GM21786 (cell line): ENCODE measurements around the gene CELA3A.
"Not testable (repeated sequence)": the region's sequence is repeated elsewhere in the genome, so short reads cannot be mapped to it uniquely, and the experiment has no call there.

Source experiments
- ATAC-seq: cut with Tn5 transposase; IDR thresholded peaks from one replicate; pipeline ENCODE4 v1.9.1; 2021; ENCODE audit not compliant: unreplicated experiment

Gene CELA3A

DNA sequence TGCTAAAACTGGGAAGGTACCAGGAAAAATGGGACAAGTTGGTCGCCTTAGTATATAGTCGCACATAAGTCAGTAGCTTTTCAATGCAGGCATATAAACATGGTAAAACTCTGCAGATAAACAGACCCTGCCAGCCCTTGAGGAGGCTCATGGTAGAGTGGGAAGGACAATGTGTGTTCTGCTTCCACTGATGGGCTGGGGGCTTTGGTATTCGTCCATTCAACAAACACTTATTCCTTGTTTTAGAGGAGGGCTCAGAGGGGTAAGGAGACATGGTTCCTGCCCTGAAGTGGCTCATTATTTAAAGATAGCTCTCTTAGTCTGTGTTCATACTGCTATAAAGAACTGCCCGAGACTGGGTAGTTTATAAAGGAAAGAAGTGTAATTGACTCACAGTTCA is 11.3 kb downstream of the CELA3A start:
- not testable (repeated sequence) for ATAC-seq

DNA sequence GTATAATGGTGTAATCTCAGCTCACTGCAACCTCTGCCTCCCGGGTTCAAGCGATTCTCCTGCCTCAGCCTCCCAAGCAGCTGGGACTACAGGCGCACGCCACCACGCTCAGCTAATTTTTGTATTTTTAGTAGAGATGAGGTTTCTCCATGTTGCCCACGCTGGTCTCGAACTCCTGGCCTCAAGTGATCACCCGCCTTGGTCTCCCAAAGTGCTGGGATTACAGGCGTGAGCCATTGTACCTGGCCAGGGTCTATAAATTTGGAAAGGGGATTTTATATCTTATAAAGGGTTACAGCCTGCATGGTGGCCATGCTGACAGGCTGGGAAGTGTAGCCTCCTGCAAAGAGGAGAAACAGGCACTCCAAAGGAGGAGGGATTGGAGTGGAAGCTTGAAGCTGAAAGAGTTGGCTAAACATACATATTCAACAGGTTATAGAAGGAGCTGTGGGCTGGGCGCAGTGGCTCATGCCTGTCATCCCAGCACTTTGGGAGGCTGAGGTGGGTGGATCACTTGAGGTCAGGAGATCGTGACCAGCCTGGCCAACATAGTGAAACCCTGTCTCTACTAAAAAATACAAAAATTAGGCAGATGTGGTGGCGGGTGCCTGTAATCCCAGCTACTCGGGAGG is 13.2 kb downstream of the CELA3A start:
- ATAC-seq, result not testable (repeated sequence)

DNA sequence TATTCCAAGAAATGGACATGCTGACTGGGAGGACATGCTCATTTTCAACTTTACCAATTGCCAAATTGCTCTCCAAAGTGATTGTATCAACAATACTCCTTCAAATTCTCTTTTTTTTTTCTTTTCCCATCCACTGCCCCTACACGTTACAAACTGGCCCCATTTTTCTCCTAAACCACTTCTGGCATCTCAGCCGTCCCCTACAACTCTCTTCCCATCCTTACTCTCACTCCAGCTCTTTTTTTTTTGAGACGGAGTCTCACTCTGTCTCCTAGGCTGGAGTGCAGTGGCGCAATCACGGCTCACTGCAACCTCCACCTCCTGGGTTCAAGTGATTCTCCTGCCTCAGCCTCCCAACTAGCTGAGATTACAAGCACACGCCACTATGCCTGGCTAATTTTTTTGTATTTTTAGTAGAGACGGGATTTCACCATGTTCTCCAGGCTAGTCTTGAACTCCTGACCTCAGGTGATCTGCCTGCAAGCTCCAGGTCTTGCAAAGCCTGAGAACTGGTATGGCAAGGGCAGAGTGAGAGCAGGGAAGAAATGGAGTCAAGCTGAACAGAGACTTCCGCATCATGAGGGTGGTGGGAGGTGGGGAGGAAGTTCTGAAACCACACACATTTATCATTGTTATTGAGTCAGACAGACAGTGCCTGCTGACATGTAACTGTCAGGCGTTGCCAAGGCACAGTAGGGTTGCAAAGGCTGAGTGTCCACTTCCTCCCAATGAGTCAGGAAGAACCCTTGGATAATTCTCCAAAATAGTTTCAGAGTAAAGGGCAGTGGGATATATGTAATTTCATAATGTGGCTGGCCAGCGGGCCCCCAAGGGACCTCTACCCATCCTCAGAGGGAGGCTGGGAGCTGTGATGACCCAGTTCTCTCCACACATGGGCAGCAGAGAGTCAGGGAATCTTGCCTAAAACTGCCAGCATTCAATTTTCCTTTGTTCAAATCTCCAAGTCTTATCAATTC is 17.4 kb downstream of the CELA3A start:
- ATAC-seq, result no peak

DNA sequence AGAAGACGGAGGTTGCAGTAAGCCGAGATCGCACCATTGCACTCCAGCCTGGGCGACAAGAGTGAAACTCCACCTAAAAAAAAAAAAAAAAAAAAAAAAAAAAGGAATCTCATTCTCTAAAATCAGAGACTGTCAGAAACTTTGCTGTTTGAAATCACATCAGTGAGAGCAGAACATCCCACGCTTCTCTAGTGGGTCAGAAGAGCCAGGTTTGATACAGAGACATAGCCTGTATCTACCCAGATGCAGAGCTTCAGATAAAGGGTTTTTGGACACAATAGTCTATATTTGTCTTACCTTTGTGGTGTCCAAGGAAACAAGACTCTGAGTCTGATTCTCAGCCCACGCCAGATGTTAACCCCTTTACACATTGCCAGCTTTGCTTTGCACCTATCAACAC is 19.6 kb downstream of the CELA3A start:
- no peak for ATAC-seq

DNA sequence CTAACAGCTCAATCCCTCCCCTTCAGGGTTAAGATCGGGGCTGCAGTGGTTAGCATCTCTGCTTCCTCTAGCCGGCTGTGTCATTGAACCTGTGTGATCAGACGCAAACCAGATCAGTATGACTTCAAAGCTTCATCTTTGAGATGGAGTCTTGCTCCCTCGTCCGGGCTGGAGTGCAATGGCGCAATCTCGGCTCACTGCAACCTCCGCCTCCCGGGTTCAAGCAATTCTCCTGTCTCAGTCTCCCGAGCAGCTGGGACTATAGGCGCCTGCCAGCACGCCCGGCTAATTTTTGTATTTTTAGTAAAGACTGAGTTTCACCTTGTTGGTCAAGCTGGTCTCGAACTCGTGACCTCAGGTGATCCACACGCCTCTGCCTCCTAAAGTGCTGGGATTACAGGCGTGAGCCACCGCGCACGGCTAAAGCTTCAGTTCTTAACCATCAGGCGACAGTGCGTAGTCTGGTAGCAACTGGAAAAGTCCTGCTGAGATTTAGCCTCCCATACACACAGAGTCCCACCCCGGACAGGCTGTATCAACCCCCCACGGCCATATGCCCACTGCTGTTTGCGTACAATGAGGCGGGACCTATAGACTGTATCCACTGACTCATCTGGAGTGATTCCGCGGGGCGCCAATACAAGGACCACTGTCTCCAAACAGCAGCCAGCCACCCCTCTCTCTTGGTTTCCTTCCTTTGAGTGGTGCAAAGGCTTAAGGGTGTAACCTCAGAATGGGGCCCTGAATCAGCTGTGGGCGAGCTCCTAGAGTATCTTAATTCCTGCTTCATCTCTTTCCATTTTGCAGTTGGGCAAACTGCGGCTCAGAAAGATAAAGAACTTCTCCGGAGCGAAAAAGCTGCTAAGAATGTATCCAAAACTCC is 23.3 kb downstream of the CELA3A start:
- peak; percentile 30 for ATAC-seq

DNA sequence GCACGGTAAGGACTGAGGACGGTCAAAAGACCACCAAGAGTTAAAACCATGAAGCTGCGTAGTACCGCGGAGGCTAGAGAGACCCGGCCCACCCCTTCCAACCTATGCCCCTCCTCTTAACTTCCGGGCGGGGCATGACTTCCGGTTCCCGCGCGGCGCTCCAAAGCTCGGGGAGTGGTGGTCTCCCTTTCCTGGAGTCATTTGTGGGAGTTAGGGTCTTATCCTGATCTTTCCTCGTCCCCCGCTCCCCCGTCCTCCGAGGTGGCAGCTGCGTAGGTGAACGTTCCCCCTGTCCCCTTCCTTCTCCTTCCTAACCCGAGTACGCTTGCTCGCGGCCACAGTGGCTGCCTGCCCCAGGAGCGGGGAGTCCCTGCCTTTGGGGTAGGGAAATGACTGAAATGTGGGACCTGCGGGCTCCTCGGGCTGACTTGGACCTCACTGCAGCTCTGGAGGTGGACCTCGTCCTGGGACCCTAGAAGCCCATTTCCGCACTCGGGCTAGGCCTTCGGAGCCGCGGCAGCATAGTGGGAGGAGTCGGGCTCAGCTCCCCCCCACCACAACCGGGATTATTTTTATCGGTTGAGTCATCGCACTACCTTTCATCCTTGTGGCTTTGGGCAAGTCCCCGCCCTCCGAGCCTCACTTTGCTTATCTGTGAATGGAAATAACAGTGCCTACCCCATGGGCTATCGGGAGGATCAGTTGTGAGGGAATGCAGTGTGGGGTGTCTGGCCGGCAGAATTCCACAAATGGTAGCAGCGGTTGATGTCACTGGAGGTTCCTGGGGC is 24.1 kb downstream of the CELA3A start:
- peak; percentile 58 for ATAC-seq

DNA sequence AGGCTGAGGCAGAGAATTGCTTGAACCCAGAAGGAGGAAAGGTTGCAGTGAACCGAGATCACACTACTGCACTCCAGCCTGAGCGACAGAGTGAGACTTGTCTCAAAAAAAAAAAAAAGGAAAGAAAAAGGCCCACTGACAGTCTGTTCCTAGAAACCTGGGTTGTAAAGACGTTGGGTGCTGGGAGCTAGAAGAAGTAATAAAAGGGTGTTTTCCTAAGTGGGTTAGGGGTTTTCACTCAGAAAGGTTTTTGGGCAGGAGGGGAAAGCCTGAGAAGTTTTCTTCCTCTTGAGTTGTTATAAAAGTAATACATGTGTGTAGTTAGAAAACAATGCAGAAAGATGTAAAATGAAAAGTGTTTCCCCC is 25.4 kb downstream of the CELA3A start:
- no peak for ATAC-seq

DNA sequence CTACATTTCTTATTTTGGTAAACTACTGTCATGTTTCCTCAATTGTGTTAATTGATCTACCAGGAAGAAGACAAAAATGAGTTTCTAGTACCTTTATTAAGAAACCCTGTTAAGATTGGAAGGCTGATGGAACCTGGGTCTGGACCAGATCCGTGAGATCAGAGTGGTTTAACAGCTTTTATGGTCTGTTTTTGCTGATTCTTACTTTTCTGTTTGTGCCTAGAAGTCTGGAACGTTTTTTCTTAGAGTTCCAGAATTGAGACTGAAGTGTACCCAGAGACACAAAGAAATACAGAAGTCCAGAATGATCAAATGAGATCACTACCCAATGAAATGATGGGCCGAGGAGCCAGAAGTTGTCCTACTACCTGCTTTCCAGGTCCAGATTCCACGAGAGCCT is 28.6 kb downstream of the CELA3A start:
- ATAC-seq, result no peak

DNA sequence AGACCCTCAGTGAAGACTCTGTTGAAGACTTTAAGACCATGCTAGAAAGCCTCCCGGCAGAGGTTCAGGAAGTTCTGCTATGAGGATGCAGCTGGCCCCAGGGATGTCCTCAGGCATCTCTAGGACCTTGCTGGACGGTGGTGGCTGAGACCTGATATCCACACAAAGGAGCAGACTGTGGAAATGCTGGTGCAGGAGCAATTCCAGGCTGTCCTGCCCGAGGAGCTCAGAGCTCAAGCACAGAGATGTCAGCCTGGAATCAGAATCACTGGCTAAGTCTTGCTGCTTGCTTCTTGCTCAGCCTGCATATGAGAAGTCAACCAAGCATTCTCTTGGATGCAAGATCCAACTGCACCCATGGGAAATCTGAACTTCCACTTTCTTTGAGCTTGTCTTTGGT is 29.0 kb downstream of the CELA3A start:
- no peak for ATAC-seq

DNA sequence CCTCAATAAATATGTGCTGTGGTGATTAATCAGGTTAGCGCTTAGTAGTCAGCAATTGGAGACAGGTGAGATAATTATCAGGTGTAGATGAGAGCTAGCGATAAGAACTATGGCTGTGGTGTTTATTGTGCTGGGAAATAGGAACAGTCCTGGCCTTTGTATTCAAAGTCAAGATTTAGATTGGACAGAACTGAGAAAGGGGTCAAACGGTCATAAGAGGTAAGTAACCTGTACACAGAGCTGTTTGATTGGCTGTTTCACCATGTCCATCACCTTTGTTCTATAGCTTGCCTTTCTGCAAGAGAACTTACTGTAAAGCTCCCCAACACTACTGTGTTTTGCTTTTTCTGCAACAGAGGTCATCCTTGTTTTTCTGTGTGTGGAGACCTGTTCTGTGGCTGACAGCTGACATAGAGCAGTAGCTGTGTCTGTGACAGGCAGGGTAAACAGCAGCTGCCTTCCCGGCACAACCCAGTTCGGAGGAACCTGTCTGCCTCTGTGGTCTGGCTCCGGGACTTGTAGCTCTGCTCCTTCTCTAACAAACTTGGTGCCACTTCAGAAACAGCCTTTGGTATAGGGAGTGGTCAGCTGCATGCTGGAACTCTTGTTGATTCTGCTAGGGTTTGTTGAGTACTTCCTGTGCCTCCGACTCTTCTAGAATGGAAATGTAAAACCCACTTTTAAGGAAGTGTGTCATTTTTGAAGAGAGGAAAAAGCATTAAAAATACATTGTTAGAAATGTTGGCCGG is 29.9 kb downstream of the CELA3A start:
- no peak for ATAC-seq

DNA sequence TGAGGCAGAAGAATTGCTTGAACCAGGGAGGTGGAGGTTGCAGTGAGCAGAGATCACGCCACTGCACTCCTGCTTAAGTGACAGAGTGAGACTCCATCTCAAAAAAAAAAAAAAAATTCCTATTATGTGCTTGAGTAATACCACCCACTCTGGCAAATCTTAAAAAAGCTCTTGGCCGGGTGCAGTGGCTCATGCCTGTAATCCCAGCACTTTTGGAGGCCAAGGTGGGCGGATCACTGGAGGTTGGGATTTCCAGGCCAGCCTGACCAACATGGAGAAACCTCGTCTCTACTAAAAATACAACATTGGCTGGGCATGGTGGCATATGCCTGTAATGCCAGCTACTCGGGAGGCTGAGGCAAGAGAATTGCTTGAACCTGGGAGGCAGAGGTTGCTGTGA is 33.4 kb downstream of the CELA3A start:
- not testable (repeated sequence) for ATAC-seq

DNA sequence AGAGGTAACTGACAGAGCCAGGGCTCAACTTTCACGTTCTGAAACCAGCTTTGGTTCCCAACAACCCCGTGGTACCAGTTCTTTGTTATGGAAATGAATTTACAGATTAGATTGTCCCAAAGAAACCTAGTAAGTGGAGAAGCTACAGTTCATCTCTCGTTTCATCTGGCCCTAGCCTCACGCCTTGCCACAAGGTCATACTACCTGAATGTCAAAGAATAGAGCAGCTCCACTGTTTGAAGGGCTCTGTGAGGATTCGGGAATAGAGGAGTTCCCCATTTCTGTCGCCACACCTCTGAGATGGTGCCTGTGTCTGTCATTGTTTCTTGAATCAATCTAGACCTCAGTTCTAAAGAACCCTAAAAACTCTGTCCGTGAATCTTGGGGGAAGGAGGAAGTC is 36.1 kb downstream of the CELA3A start:
- ATAC-seq, result no peak

DNA sequence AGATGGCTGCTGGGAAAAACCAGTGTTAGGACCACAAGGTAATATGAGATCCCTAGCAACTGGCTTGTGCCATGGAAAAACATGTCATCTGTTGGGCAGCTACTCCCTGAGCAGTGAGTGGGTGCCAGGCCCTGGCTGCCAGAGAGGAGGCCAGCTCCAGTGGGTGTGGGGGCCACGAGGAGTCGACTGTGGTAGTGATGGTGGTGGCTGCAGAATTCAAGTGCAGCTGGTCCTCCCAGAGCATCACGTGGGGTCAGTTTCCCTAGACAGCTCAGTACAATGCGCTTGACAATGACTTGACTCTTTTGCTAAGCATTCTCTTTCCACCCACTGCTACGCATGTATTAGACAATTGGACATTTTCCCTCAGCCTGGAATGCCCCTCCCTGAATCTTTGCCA is 36.6 kb downstream of the CELA3A start:
- no peak for ATAC-seq

DNA sequence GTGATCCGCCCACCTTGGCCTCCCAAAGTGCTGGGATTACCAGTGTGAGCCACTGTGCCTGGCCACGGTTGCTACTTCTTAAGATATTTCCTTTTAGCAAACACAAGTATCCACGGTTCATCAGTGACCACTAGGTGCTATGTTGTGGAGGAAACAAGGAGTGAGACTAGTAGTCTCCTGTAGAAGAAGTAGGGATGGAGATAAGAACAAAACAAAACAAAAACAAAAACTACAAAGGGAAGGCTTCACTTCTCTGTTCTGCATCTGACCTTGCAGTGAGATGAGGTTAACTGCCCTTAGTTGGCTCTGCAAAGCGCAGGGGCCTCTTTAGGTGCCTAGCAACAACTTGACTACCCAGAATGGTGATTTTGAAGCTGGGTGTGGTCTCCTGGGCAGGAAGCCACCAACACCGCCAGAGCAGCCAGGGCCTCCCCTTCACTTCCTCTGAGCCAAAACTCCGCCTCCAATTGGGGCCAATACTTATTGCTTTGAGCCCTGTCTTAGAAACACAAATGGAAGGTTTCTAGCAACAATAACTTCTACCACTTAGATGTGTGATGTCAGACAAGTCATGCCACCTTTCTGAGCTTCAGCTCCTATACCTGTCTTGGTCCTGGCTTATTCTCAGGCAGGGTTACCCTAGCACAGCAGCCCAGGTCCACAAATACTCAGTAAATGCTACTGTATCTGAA is 38.3 kb downstream of the CELA3A start:
- ATAC-seq, result peak; percentile 95

DNA sequence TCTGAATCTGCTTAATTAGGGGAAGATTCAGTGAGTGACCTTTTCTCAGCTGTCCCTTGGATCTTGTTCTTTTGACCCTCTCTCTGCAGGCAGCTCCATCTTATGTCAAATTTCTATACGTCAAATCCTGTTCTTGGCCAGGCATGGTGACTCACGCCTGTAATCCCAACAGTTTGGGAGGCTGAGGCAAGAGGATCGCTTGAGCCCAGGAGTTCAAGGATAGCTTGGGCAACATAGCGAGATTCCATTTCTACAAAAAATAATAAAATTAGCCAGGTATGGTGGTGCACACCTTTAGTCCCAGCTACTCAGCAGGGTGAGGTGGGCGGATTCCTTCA is 38.8 kb downstream of the CELA3A start:
- no peak for ATAC-seq

DNA sequence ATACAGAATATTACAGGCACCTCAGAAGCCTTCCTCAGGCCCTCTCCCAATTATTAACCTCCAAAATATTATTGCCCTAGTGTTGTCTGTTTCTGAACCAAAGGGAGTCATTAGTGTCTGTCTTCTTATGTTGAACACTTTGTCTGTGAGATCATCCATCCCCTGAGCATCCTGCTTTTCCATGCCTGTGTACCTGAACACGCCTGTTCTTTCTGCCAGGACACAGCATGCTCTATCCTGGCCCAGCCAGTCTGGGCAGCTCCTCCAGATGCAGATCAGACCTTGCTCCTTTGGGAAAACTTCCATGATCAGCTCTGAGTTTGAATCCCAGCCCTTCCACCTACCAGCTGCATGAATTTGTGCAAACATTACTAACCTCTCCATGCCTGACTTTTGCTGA is 40.0 kb downstream of the CELA3A start:
- no peak for ATAC-seq

DNA sequence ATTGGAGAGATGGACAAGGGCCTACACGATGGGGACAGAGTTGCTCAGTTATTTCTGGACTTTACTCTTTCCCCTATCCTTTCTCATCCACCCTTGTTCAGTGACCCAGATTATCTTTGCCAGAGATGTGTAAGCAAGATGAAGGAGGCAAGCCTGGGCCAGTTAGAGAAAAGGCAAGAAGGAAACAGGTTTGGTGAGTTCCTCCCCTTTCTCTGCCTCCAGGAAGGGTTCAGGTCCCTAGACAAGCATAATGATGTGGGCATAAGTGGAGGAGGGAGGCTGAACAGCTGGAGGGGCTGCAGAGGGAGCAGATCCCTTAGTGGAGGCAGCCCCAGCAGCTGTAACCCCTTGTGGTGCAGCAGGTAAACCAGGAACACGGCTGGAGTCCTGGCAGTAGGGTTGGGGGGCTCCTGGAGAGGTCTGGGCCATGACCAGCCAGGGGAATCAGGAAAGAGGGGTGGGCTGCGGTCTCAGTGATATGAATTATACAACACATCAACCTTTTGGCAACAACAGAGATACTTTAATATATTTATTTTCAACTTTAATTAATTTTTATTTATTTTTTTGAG is 41.8 kb downstream of the CELA3A start:
- ATAC-seq, result no peak

DNA sequence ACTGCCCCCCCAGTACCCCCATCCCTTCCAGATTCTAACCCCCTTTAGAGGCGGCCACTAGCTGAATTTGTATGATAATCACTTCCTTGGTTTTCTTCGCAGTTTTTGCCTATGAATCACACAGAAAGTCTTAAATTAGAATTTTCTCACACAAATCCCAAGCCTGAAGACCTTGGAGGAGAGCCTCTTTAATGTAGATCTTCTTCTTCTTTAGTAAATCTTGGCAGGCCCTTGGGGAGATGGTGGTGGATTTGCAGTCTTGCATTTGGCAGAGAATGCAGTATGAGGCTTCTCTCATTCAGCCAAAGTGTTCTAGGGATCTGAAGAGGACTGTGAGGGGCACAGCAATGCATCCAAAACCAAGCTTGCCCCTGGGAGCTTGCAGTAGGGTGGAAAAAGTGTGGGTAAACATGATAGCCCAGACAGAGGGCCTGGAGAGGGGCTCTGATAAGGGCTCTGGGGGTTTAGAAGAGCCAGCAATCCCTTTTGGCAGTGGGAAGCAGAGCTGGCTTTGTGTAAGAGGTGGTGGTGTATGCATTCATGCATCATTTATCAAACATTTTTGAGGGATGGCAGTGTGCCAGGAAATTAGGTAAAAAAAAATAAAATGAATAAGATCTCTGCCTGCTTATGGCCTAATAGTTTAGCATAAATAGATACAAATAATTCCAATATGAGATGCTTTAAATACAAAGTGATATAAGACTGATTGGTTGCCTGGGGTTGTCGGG is 43.4 kb downstream of the CELA3A start:
- no peak for ATAC-seq
